ENCODE measurements around the gene PCID2. TPM values are rescaled to one million over a fixed set of nuclear protein-coding genes. Genes with fewer than 3 reads are reported as not detected.

PCID2 gene
- total and polyA plus RNA-seq, 2 of the 13 experiments (the other 11 are each of a cell fraction or from before 2014, with no cell fraction given): 65.0 to 111 TPM

DNA sequence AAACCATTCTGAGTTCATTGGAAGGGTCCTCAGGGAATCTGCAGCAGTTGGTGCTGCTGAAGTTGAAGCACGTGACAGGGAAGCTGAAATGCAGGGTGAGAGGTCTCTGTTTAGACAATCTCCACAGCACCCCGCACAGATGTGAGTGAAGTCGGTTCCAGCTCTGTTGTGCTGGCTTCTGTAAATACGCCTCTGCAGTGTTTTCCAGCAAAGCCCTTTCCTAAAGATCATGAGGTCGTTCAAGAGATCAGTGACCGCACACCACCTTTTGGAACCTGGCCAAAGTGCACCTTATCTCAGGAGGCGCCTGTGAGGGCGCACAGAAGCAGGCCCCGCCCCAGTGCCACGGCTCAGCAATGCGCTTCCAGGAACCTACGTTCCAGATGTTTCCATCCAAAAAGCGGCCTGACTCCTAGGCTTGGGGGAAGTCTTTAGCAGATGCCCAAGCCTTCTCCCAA, 11.7 kb upstream of the PCID2 start (continued):
- TF ChIP-seq, protein P1, sequence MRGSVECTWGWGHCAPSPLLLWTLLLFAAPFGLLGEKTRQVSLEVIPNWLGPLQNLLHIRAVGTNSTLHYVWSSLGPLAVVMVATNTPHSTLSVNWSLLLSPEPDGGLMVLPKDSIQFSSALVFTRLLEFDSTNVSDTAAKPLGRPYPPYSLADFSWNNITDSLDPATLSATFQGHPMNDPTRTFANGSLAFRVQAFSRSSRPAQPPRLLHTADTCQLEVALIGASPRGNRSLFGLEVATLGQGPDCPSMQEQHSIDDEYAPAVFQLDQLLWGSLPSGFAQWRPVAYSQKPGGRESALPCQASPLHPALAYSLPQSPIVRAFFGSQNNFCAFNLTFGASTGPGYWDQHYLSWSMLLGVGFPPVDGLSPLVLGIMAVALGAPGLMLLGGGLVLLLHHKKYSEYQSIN (CRISPR knock-in tag; IDR thresholded peaks at IDR 0.05; ENCODE audit: borderline replicate concordance): no peak
- TF ChIP-seq DNMT3B (CRISPR knock-in tag; conservative IDR thresholded peaks at IDR 0.05) (0 out of 2 replicates have a peak, but pooled peaks have one; percentile 35), XBP1 (CRISPR knock-in tag; IDR thresholded peaks at IDR 0.05) (no peak), ZFP90 (CRISPR knock-in tag; IDR thresholded peaks at IDR 0.05; ENCODE audit: borderline replicate concordance) (no peak), DMAP1 (CRISPR knock-in tag; IDR thresholded peaks at IDR 0.05) (no peak), HDAC1 (CRISPR knock-in tag; IDR thresholded peaks at IDR 0.05) (peak; percentile 76), ZNF510 (CRISPR knock-in tag; IDR thresholded peaks at IDR 0.05; ENCODE audit: low read depth) (no peak), AHR (CRISPR knock-in tag; IDR thresholded peaks at IDR 0.05) (no peak), ZNF550 (CRISPR knock-in tag; IDR thresholded peaks at IDR 0.05; ENCODE audit: borderline replicate concordance) (no peak), ADNP (CRISPR knock-in tag; IDR thresholded peaks at IDR 0.05) (no peak), SALL2 (CRISPR knock-in tag; IDR thresholded peaks at IDR 0.05) (no peak), POLR2G (IDR thresholded peaks at IDR 0.05; ENCODE audit: low read depth, low read length) (no peak), ZNF292 (CRISPR knock-in tag; IDR thresholded peaks at IDR 0.05; ENCODE audit: borderline replicate concordance, low read depth) (peak; percentile 62; the same call in 1 of the 2 replicates), ZBTB7B (CRISPR knock-in tag; IDR thresholded peaks at IDR 0.05) (no peak; the same call in 1 of the 2 replicates), ZNF781 (CRISPR knock-in tag; IDR thresholded peaks at IDR 0.05; ENCODE audit: borderline replicate concordance, not compliant biosample characterization) (no peak), KLF15 (CRISPR knock-in tag; IDR thresholded peaks at IDR 0.05; ENCODE audit: borderline replicate concordance) (no peak), SP1 (IDR thresholded peaks at IDR 0.05) (no peak), SP1 (CRISPR knock-in tag; IDR thresholded peaks at IDR 0.05) (no peak), ZKSCAN8 (CRISPR knock-in tag; IDR thresholded peaks at IDR 0.05; ENCODE audit: borderline replicate concordance) (peak; percentile 34; the same call in 1 of the 2 replicates), ATF1 (CRISPR knock-in tag; IDR thresholded peaks at IDR 0.05) (no peak), POLR2A (IDR thresholded peaks at IDR 0.05; ENCODE audit: insufficient read depth in 1 of 2, low read depth in 2 of 2, low read length in 2 of 2) (no peak)
- TF ChIP-seq, protein P2, sequence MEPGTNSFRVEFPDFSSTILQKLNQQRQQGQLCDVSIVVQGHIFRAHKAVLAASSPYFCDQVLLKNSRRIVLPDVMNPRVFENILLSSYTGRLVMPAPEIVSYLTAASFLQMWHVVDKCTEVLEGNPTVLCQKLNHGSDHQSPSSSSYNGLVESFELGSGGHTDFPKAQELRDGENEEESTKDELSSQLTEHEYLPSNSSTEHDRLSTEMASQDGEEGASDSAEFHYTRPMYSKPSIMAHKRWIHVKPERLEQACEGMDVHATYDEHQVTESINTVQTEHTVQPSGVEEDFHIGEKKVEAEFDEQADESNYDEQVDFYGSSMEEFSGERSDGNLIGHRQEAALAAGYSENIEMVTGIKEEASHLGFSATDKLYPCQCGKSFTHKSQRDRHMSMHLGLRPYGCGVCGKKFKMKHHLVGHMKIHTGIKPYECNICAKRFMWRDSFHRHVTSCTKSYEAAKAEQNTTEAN (CRISPR knock-in tag; conservative IDR thresholded peaks at IDR 0.05): no peak
- TF ChIP-seq, protein P3, sequence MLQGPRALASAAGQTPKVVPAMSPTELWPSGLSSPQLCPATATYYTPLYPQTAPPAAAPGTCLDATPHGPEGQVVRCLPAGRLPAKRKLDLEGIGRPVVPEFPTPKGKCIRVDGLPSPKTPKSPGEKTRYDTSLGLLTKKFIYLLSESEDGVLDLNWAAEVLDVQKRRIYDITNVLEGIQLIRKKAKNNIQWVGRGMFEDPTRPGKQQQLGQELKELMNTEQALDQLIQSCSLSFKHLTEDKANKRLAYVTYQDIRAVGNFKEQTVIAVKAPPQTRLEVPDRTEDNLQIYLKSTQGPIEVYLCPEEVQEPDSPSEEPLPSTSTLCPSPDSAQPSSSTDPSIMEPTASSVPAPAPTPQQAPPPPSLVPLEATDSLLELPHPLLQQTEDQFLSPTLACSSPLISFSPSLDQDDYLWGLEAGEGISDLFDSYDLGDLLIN (CRISPR knock-in tag; IDR thresholded peaks at IDR 0.05; ENCODE audit: borderline replicate concordance): no peak
- TF ChIP-seq, protein P4, sequence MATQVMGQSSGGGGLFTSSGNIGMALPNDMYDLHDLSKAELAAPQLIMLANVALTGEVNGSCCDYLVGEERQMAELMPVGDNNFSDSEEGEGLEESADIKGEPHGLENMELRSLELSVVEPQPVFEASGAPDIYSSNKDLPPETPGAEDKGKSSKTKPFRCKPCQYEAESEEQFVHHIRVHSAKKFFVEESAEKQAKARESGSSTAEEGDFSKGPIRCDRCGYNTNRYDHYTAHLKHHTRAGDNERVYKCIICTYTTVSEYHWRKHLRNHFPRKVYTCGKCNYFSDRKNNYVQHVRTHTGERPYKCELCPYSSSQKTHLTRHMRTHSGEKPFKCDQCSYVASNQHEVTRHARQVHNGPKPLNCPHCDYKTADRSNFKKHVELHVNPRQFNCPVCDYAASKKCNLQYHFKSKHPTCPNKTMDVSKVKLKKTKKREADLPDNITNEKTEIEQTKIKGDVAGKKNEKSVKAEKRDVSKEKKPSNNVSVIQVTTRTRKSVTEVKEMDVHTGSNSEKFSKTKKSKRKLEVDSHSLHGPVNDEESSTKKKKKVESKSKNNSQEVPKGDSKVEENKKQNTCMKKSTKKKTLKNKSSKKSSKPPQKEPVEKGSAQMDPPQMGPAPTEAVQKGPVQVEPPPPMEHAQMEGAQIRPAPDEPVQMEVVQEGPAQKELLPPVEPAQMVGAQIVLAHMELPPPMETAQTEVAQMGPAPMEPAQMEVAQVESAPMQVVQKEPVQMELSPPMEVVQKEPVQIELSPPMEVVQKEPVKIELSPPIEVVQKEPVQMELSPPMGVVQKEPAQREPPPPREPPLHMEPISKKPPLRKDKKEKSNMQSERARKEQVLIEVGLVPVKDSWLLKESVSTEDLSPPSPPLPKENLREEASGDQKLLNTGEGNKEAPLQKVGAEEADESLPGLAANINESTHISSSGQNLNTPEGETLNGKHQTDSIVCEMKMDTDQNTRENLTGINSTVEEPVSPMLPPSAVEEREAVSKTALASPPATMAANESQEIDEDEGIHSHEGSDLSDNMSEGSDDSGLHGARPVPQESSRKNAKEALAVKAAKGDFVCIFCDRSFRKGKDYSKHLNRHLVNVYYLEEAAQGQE (IDR thresholded peaks at IDR 0.05; ENCODE audit: borderline replicate concordance in 1 of 2, low read depth in 1 of 2, low read length in 2 of 2): no peak

All from HepG2 (cell line).